ENCODE measurements around the gene ITPR3. TPM values are rescaled to one million over a fixed set of nuclear protein-coding genes. Genes with fewer than 3 reads are reported as not detected.
"Not testable (repeated sequence)": the region's sequence is repeated elsewhere in the genome, so short reads cannot be mapped to it uniquely, and the experiment has no call there.

The ITPR3 gene
- total RNA-seq, 1 donor, result 91.2 TPM

DNA sequence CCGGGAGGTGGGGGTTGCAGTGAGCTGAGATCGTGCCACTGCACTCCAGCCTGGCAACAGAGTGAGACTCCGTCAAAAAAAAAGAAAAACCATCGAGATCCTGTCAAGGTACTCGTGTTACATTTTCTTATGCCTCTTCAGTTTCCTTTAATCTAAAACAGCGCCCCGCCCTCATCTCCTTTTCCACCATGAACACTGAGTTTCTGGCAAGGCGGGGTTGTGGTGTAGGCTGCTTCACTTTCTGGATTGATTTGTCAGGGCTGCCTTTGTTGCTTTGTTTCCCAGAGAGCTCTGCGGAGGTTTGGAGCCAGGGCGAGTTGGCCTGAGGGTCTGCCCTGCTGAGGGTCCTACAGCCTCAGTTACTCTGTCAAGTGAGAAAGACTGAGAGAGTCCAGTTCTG, 8.9 kb downstream of the ITPR3 start:
- no peak overlapping the region for H3K4me3 ChIP-seq (ENCODE audit: low read depth, low read length)
- DNase-seq (ENCODE audit: low read depth), result no peak
- TF ChIP-seq, protein P1, sequence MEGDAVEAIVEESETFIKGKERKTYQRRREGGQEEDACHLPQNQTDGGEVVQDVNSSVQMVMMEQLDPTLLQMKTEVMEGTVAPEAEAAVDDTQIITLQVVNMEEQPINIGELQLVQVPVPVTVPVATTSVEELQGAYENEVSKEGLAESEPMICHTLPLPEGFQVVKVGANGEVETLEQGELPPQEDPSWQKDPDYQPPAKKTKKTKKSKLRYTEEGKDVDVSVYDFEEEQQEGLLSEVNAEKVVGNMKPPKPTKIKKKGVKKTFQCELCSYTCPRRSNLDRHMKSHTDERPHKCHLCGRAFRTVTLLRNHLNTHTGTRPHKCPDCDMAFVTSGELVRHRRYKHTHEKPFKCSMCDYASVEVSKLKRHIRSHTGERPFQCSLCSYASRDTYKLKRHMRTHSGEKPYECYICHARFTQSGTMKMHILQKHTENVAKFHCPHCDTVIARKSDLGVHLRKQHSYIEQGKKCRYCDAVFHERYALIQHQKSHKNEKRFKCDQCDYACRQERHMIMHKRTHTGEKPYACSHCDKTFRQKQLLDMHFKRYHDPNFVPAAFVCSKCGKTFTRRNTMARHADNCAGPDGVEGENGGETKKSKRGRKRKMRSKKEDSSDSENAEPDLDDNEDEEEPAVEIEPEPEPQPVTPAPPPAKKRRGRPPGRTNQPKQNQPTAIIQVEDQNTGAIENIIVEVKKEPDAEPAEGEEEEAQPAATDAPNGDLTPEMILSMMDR (IDR thresholded peaks at IDR 0.05; ENCODE audit: insufficient read depth, low read length), result no peak

DNA sequence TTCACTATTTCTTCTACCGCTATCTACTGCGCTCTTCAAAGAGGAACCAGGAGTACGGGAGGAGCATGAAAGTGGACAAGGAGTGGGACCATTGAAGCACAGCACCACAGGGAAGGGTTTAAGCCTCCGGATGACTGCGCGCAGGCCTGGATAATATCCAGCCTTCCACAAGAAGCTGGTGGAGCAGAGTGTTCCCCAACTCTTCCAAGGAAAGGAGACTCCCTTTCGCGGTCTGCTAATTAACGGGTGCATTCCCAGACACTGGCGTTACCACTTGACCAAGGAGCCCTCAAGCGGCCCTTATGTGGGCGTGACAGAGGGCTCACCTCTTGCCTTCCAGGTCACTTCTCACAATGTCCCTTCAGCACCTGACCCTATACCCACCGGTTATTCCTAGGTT, 10.4 kb downstream of the ITPR3 start:
- DNase-seq (ENCODE audit: low read depth); H3K4me3 ChIP-seq (ENCODE audit: low read depth, low read length): not testable (repeated sequence)

DNA sequence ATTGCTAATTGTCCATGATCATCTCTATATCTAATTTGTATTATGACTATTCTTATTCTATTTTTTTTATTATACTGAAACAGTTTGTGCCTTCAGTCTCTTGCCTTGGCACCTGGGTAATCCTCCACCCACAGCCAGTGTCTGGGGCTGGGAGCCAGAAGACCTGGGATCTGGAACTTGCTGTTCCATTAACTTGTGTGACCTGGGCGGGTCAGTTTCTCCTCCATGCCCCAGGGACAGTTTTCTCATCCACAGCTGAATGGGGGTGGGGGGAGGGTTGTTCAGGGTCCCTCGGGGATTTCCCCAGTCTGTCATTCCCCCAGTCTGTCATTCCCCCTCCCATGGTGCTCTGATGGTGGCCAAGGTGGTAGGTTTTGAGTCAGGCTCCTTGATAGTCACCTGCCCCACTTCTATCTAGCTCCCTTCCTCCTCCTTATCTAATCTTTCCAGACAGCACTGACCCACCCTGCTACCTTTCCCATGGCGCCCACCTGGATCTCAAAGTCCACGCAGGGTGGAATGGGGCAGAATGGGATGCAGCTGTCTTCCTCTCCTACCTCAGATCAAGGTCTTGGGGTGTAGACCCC, 10.9 kb downstream of the ITPR3 start:
- TF ChIP-seq, protein P1 (IDR thresholded peaks at IDR 0.05; ENCODE audit: insufficient read depth, low read length), result no peak
- DNase-seq (ENCODE audit: low read depth), result no peak
- H3K4me3 ChIP-seq (ENCODE audit: low read depth, low read length), result no peak overlapping the region

DNA sequence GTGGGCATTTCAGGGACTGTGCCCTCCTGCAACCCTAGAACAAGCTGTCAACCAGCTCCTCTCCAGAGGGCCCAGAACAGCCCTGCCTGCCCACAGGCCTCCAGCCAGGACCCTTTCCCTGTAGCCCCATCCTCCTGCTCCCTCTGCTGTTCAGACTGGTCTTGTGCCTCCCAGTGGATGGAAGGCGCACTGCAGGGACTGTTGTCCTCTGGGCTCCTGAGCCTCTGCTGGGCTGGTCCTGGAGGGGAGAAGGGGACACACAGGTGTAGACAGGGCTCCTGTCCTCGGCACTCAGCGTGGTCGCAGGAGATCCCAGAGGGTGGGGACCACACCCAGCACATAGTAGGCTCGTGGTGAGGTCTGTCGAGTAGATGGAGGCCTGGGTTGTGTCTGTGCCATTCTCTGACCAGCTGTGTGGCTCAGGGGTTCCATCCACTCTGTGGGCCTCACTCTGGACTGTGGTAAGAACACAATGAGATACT, 11.5 kb downstream of the ITPR3 start:
- TF ChIP-seq, protein P1 (IDR thresholded peaks at IDR 0.05; ENCODE audit: insufficient read depth, low read length), result peak; percentile 77
- DNase-seq (ENCODE audit: low read depth), result no peak
- no peak overlapping the region for H3K4me3 ChIP-seq (ENCODE audit: low read depth, low read length)

DNA sequence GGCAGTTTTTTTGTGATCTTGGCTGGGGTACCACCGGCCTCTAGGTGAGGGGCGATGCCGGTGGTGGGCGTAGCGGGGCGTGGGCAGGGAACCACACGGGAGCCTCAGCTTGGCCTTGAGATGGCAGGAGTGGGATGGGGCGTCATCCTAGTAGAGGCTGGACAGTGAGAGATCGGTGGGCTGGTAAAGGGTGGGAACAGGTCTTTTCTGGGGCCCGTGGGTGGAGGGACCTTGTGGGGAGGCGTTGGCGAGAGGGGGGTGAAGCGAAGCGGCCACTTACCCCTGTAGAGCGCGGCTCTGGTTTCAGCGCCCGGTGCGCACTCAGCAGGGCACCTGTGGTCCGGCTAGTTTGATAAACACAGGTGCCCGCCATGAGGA, 12.0 kb downstream of the ITPR3 start:
- TF ChIP-seq, protein P1 (IDR thresholded peaks at IDR 0.05; ENCODE audit: insufficient read depth, low read length), result no peak
- peak overlapping the region; percentile 60 for H3K4me3 ChIP-seq (ENCODE audit: low read depth, low read length)
- no peak for DNase-seq (ENCODE audit: low read depth)

DNA sequence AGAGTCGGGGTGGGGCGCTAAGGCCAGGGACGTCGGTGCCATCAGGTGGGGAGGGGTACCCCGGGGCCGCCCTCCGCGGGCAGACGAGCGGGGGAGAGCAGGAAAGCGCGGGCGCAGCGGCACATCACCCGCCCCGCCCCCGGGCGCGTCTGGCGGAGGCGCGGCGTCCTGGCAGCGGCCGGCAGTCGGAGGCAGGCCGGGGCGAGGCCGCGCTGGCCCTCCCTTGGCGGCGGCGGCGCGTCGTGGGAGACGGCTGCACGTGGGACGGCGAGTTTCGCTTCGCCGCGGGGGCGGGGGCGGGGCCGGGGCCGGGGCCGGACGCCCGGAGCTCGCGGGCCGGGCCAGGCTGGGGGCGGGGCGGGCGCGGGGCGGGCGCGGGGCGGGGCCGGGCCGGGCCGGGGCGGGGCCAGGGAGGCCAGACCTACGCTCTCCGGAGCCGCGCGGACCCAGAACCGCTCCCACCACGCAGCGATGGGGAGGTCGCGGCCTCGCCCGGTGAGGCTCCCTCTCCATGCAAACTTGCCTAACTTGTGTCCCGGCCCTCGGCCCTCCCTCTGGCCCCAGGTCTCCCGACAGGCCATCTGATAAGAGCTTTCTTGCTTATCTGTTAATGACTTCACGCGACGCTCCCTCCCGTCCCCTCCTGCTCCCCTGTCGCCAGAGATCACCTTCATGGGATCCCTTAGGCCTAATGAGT, 12.5 kb downstream of the ITPR3 start:
- TF ChIP-seq, protein P1 (IDR thresholded peaks at IDR 0.05; ENCODE audit: insufficient read depth, low read length), result no peak
- H3K4me3 ChIP-seq (ENCODE audit: low read depth, low read length), result peak overlapping the region; percentile 71
- DNase-seq (ENCODE audit: low read depth), result peak; percentile 63

DNA sequence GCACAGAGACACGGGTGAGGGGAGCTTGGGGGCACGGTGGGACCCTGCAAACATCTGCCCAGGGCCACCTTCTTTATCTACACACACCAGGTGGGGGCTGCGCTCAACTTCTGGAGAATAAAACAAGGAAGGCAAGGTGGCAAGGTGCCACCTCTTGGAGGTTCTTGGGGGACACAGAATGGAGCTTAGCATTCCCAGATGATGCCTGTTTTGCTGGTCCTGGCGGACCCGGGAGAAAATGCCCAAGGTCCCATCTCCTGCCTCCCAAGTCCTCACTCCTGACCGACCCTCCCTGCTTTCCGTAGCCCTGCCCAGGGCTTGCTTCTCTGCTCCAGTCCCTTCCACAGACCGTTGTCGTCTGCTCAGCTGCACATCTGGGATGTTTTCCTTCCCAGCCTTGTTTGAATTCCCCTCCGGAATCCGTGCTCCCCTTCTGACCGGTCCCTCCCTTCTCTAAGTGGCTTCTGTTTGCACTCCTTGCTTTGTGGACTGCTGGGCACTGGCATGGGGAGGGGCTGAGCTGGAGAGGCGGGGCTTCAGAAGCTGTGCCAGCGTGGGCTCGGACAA, 13.1 kb downstream of the ITPR3 start:
- TF ChIP-seq, protein P1 (IDR thresholded peaks at IDR 0.05; ENCODE audit: insufficient read depth, low read length), result no peak
- no peak for DNase-seq (ENCODE audit: low read depth)
- peak overlapping the region; percentile 71 for H3K4me3 ChIP-seq (ENCODE audit: low read depth, low read length)
